ENCODE measurements around the gene GABBR2.

The GABBR2 gene

GRCh38 chr9:98430535-98431292, 278.0 kb downstream of the GABBR2 start:
- TF ChIP-seq CTCF (conservative IDR thresholded peaks at IDR 0.05) (no peak), ZFX (IDR thresholded peaks at IDR 0.05) (no peak)
- no peak overlapping the region; the same call in 1 of the 2 replicates for H3K27ac ChIP-seq

- H3K27ac ChIP-seq = no peak overlapping the region
- TF ChIP-seq CTCF (conservative IDR thresholded peaks at IDR 0.05) = no peak
- TF ChIP-seq ZFX (IDR thresholded peaks at IDR 0.05) = no peak
Observed at GRCh38 chr9:98429613-98430012, 279.1 kb downstream of the GABBR2 start.

GRCh38 chr9:98428454-98428853, 280.3 kb downstream of the GABBR2 start:
- TF ChIP-seq CTCF (conservative IDR thresholded peaks at IDR 0.05) = no peak
- H3K27ac ChIP-seq = no peak overlapping the region

GRCh38 chr9:98427491-98427890, 281.2 kb downstream of the GABBR2 start:
- H3K27ac ChIP-seq = no peak overlapping the region
- TF ChIP-seq ZFX (IDR thresholded peaks at IDR 0.05) = no peak
- TF ChIP-seq CTCF (conservative IDR thresholded peaks at IDR 0.05) = no peak

- TF ChIP-seq ZFX (IDR thresholded peaks at IDR 0.05) (no peak), CTCF (conservative IDR thresholded peaks at IDR 0.05) (no peak)
Observed at GRCh38 chr9:98425079-98425478, 283.7 kb downstream of the GABBR2 start.

GRCh38 chr9:98419260-98419603, 289.5 kb downstream of the GABBR2 start:
- no peak overlapping the region for H3K27ac ChIP-seq
- TF ChIP-seq CTCF (conservative IDR thresholded peaks at IDR 0.05) (no peak), ZFX (IDR thresholded peaks at IDR 0.05) (no peak)

More at GRCh38 chr9:98425079-98425478, 283.7 kb downstream of the GABBR2 start:
- no peak overlapping the region for H3K27ac ChIP-seq

GRCh38 chr9:98418578-98419259, 290.0 kb downstream of the GABBR2 start:
- TF ChIP-seq ZFX (IDR thresholded peaks at IDR 0.05) (no peak), CTCF (conservative IDR thresholded peaks at IDR 0.05) (no peak)
- no peak overlapping the region for H3K27ac ChIP-seq
